Fibroblast of skin of scalp (primary cell): ENCODE measurements around the gene NTN5.
"Not testable (repeated sequence)": the region's sequence is repeated elsewhere in the genome, so short reads cannot be mapped to it uniquely, and the experiment has no call there.

Experiments used
- DNase-seq: peaks from one replicate; pipeline ENCODE4 v3.0.0-alpha.2; 2013

Gene NTN5

GRCh38 chr19:48644355-48644754, 28.5 kb downstream of the NTN5 start:
- DNase-seq: no peak

- DNase-seq: no peak
Observed at GRCh38 chr19:48642862-48643261, 30.0 kb downstream of the NTN5 start.

GRCh38 chr19:48641850-48642249, 31.0 kb downstream of the NTN5 start:
- no peak for DNase-seq

GRCh38 chr19:48639483-48640375, 33.1 kb downstream of the NTN5 start:
- no peak for DNase-seq

GRCh38 chr19:48638831-48639381, 33.9 kb downstream of the NTN5 start:
- no peak for DNase-seq

GRCh38 chr19:48637948-48638830, 34.6 kb downstream of the NTN5 start:
- DNase-seq: peak; percentile 94

- DNase-seq: peak; percentile 99
Observed at GRCh38 chr19:48637449-48637947, 35.3 kb downstream of the NTN5 start.

GRCh38 chr19:48636859-48637448, 35.9 kb downstream of the NTN5 start, which contains the start of gene DBP:
DBP (minus strand) TSS chr19:48637379; CDS start chr19:48636994, 385 bp downstream.
- no peak for DNase-seq

GRCh38 chr19:48635966-48636858, 36.6 kb downstream of the NTN5 start:
- DNase-seq: no peak

GRCh38 chr19:48635263-48635965, 37.4 kb downstream of the NTN5 start:
- no peak for DNase-seq

GRCh38 chr19:48634424-48635262, 38.2 kb downstream of the NTN5 start:
- DNase-seq: peak; percentile 95

- no peak for DNase-seq
Observed at GRCh38 chr19:48634036-48634342, 38.8 kb downstream of the NTN5 start.

- DNase-seq: no peak
Observed at GRCh38 chr19:48633148-48634035, 39.4 kb downstream of the NTN5 start.

- no peak for DNase-seq
Observed at GRCh38 chr19:48632692-48633147, 40.1 kb downstream of the NTN5 start.

GRCh38 chr19:48632286-48632685, 40.5 kb downstream of the NTN5 start:
- not testable (repeated sequence) for DNase-seq

- DNase-seq: no peak
Observed at GRCh38 chr19:48631225-48631624, 41.6 kb downstream of the NTN5 start.

GRCh38 chr19:48630296-48631063, 42.3 kb downstream of the NTN5 start:
- DNase-seq: peak; percentile 51
